Measurements from ENCODE around the gene FGD6.

DNA sequence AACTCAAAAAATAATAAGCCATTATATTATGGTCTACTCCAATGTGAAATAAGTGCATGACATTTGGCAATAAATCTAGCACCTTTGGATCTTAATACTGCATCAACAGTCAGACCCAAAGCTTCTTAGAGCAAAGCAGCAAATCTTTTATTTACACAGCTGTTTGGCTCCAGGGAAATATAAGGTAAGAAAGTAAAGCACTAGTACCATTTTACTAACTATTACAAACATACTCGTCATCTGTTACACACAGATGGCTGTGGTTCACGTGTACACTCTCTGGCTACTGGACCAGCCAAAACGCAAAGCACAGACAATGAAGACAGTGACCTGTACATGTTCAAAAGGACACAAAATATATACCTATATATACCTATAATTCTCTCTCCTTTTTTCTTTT lies 2.8 kb downstream of the FGD6 start:
- TF ChIP-seq CTCF (IDR thresholded peaks at IDR 0.05) (no peak), POLR2A (IDR thresholded peaks at IDR 0.05) (no peak), EP300 (IDR thresholded peaks at IDR 0.05) (no peak)
